WTC11 (cell line): ENCODE measurements around the gene RASL12. TPM values are rescaled to one million over a fixed set of nuclear protein-coding genes. Genes with fewer than 3 reads are reported as not detected.

Experiments
- ATAC-seq: fragments of 200-7000 bp; cut with Tn5 transposase; 2 replicates; pipeline ENCODE4 v1.10.0; 2021; ENCODE audit warnings: mild to moderate bottlenecking, moderate library complexity
- CTCF ChIA-PET: fragments of 300-600 bp; sonication (Branson Sonifier 250); formaldehyde crosslinking; loops from one replicate; lab custom pipeline; 2021; ENCODE audit warnings: antibody characterized with exemption; lab: Charles Lee
- POLR2A ChIA-PET: fragments of 350-600 bp; sonication (Branson Sonifier 250); formaldehyde crosslinking; loops from one replicate; lab custom pipeline; 2021; ENCODE audit warnings: antibody characterized with exemption; lab: Charles Lee
- DNase-seq: peaks from one replicate; pipeline ENCODE4 v3.0.0; 2021; ENCODE audit warnings: low spot score
- H3K27ac Mint-ChIP-seq: 2 replicates; pipeline ENCODE4 v1.8.0; 2021; ENCODE audit warnings: mixed read lengths
- H3K27me3 Mint-ChIP-seq: 2 replicates; pipeline ENCODE4 v1.8.0; 2021; ENCODE audit warnings: low read depth, mild to moderate bottlenecking, moderate library complexity, mixed read lengths
- H3K36me3 Mint-ChIP-seq: 2 replicates; pipeline ENCODE4 v1.8.0; 2021; ENCODE audit warnings: mixed read lengths
- H3K4me1 Mint-ChIP-seq: 2 replicates; pipeline ENCODE4 v1.8.0; 2022; ENCODE audit warnings: mixed read lengths
- H3K4me3 Mint-ChIP-seq: 2 replicates; pipeline ENCODE4 v1.8.0; 2021; ENCODE audit warnings: mild to moderate bottlenecking, moderate library complexity, mixed read lengths
- H3K9me3 Mint-ChIP-seq: 2 replicates; pipeline ENCODE4 v1.8.0; 2021; ENCODE audit warnings: mixed read lengths
- EMX1 ChIP-seq: fragments of 250-450 bp; sonication (Bioruptor Pico); IDR thresholded peaks from 2 replicates; pipeline ENCODE4 v1.8.0; 2021; ENCODE audit warnings: mild to moderate bottlenecking
- HMGA2 ChIP-seq: fragments of 250-450 bp; sonication (Bioruptor Pico); IDR thresholded peaks from 2 replicates; pipeline ENCODE4 v1.4.0; 2021; ENCODE audit warnings: mild to moderate bottlenecking, moderate library complexity
- JAZF1 ChIP-seq: fragments of 250-450 bp; sonication (Bioruptor Pico); IDR thresholded peaks from 2 replicates; pipeline ENCODE4 v1.9.0; 2021; ENCODE audit warnings: moderate library complexity, mild to moderate bottlenecking, inconsistent platforms
- JUN ChIP-seq: sonication (generic); formaldehyde crosslinking; IDR thresholded peaks from 2 replicates; pipeline ENCODE4 v1.8.0; 2023; ENCODE audit warnings: mild to moderate bottlenecking, missing genetic modification reagents
- PRRX2 ChIP-seq: fragments of 250-450 bp; sonication (Bioruptor Pico); IDR thresholded peaks from 2 replicates; pipeline ENCODE4 v1.8.0; 2021; ENCODE audit warnings: mild to moderate bottlenecking
- SMAD3 ChIP-seq: sonication (generic); formaldehyde crosslinking; IDR thresholded peaks from 2 replicates; pipeline ENCODE4 v1.8.0; 2022; ENCODE audit warnings: missing genetic modification reagents, mild to moderate bottlenecking, borderline replicate concordance
- SMAD4 ChIP-seq: sonication (generic); formaldehyde crosslinking; IDR thresholded peaks from 2 replicates; pipeline ENCODE4 v1.8.0; 2022; ENCODE audit warnings: mild to moderate bottlenecking, missing genetic modification reagents
- SOX15 ChIP-seq: fragments of 250-450 bp; sonication (Bioruptor Pico); IDR thresholded peaks from 2 replicates; pipeline ENCODE4 v1.9.0; 2021; ENCODE audit warnings: mild to moderate bottlenecking
- ZNF232 ChIP-seq: sonication (generic); formaldehyde crosslinking; IDR thresholded peaks from 2 replicates; pipeline ENCODE4 v1.8.0; 2022; ENCODE audit warnings: mild to moderate bottlenecking, missing genetic modification reagents
- ZNF396 ChIP-seq: fragments of 250-450 bp; sonication (Bioruptor Pico); IDR thresholded peaks from 2 replicates; pipeline ENCODE4 v1.8.0; 2021; ENCODE audit warnings: mild to moderate bottlenecking, moderate library complexity, borderline replicate concordance
- ZNF671 ChIP-seq: fragments of 250-450 bp; sonication (Bioruptor Pico); IDR thresholded peaks from 2 replicates; pipeline ENCODE4 v1.8.0; 2021; ENCODE audit warnings: mild to moderate bottlenecking
- total RNA-seq: library from RNA; stranded (reverse); gene quantifications from 3 replicates; pipeline ENCODE4 v1.2.3, GENCODE V29; 2021
- TF ChIP-seq, protein P1 (sequence below): fragments of 250-450 bp; sonication (Bioruptor Pico); IDR thresholded peaks from 2 replicates; pipeline ENCODE4 v1.9.0; 2021; ENCODE audit warnings: mild to moderate bottlenecking
- TF ChIP-seq, protein P2 (sequence below): fragments of 250-450 bp; sonication (Bioruptor Pico); IDR thresholded peaks from 2 replicates; pipeline ENCODE4 v2.1.2; 2022; ENCODE audit warnings: mild to moderate bottlenecking, moderate library complexity
- TF ChIP-seq, protein P3 (sequence below): fragments of 250-450 bp; sonication (Bioruptor Pico); IDR thresholded peaks from 2 replicates; pipeline ENCODE4 v1.9.0; 2021; ENCODE audit warnings: mild to moderate bottlenecking
- TF ChIP-seq, protein P4 (sequence below): sonication (generic); formaldehyde crosslinking; IDR thresholded peaks from 2 replicates; pipeline ENCODE4 v1.8.1; 2022; ENCODE audit warnings: low read depth, missing genetic modification reagents, borderline replicate concordance
- TF ChIP-seq, protein P5 (sequence below): sonication (generic); formaldehyde crosslinking; IDR thresholded peaks from 2 replicates; pipeline ENCODE4 v1.8.1; 2022; ENCODE audit warnings: low read depth, mild to moderate bottlenecking, moderate library complexity, missing genetic modification reagents, borderline replicate concordance
- TF ChIP-seq, protein P6 (sequence below): sonication (generic); formaldehyde crosslinking; IDR thresholded peaks from 2 replicates; pipeline ENCODE4 v1.8.0; 2022; ENCODE audit warnings: missing genetic modification reagents
- TF ChIP-seq, protein P7 (sequence below): sonication (generic); formaldehyde crosslinking; IDR thresholded peaks from 2 replicates; pipeline ENCODE4 v1.8.0; 2022; ENCODE audit warnings: mild to moderate bottlenecking, missing genetic modification reagents

RASL12 gene
- total RNA-seq, 1 experiment from 2014 or later, result 5.6 TPM

DNA sequence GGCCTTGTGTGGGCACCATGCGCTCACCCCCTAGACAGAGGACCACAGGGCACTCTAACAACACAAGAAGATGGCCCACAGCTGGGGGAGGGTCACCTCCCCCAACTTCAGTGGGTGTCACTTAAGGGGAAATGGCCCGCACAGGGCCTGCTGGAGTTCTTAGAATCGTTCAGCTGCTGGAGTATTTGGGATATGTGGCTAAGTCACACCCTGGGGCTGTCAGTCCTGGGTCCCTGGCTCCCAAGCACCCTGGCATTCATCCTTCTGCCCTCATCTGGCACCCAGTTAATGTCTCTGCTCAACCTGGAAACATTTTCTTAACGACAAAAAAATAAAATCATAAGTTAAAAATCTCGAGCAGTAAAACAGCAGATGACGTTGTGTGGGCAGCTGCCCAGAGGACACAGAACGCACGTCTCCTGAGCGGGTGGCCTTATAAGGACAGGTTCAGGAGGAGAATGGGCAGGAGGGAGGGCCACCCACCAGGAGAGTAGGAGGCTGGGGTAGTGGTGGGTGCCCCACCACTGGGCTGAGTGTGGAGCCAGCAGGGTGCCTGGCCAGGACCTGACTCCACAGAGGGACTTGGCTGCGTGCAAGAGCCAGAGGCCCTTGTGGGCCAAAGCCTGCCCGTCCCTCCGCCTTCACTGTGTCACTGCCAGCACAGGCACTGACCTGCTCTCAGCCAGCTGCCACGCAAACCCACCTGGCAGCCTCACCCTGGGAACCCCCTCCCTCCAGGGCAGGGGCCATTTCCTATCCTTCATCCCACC, 20.3 kb upstream of the RASL12 start:
- ATAC-seq, result no peak
- H3K27ac Mint-ChIP-seq, result no peak overlapping the region
- CTCF ChIA-PET, result interaction anchor here (1.7 to 15.1 kb wide), 6 partner anchors 11 to 97 kb away, joined by 6 to 308 read pairs (median 33); partner anchors contain the start of genes CLPX, KBTBD13 and RASL12
- H3K4me1 Mint-ChIP-seq, result peaks cover 53% of the 10 kb centered on the region
- TF ChIP-seq JUN (CRISPR knock-in tag), result no peak
- TF ChIP-seq SMAD3 (CRISPR knock-in tag), result no peak
- TF ChIP-seq, protein P1, sequence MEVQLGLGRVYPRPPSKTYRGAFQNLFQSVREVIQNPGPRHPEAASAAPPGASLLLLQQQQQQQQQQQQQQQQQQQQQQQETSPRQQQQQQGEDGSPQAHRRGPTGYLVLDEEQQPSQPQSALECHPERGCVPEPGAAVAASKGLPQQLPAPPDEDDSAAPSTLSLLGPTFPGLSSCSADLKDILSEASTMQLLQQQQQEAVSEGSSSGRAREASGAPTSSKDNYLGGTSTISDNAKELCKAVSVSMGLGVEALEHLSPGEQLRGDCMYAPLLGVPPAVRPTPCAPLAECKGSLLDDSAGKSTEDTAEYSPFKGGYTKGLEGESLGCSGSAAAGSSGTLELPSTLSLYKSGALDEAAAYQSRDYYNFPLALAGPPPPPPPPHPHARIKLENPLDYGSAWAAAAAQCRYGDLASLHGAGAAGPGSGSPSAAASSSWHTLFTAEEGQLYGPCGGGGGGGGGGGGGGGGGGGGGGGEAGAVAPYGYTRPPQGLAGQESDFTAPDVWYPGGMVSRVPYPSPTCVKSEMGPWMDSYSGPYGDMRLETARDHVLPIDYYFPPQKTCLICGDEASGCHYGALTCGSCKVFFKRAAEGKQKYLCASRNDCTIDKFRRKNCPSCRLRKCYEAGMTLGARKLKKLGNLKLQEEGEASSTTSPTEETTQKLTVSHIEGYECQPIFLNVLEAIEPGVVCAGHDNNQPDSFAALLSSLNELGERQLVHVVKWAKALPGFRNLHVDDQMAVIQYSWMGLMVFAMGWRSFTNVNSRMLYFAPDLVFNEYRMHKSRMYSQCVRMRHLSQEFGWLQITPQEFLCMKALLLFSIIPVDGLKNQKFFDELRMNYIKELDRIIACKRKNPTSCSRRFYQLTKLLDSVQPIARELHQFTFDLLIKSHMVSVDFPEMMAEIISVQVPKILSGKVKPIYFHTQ (CRISPR knock-in tag), result no peak
- TF ChIP-seq, all 79 proteins: peak for 0
- DNase-seq, result no peak
- Mint-ChIP-seq H3K9me3 (no peaks in the 10 kb centered on the region), H3K4me3 (no peak overlapping the region), H3K27me3 (peaks cover 10% of the 10 kb centered on the region), H3K36me3 (no peaks in the 10 kb centered on the region)
- POLR2A ChIA-PET, result interaction anchor here (1.0 kb wide), 1 partner anchor 14 kb away, joined by 4 read pairs; no protein-coding TSS in a partner anchor

DNA sequence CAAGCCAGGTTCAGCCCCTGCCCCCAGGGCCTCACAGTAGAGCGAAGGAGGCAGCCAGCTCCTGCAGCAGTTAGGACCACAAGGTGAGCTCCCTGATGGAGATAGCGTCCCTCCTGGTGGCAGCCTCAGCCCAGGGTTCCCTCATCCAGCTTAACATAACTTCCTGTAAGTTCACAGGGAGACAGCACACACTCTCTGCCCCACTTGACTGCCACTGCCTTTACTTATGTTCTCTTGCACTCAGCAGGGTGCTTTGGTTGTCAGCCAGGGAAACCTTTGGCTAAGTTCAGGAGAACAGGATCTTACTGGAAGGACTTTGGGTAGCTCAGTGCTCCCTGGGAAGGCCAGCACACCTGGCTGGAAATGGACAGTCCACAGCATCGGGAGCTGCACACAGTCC, 19.6 kb upstream of the RASL12 start:
- ChIA-PET CTCF (interaction anchor here (0.7 to 15.1 kb wide), 18 partner anchors 10 to 858 kb away, joined by 3 to 308 read pairs (median 6); partner anchors contain the start of genes CLPX, KBTBD13 and RASL12), POLR2A (interaction anchor here (1.0 kb wide), 1 partner anchor 15 kb away, joined by 4 read pairs; no protein-coding TSS in a partner anchor)
- Mint-ChIP-seq H3K4me3 (no peak overlapping the region), H3K9me3 (no peaks in the 10 kb centered on the region), H3K4me1 (peaks cover 60% of the 10 kb centered on the region), H3K36me3 (no peaks in the 10 kb centered on the region), H3K27me3 (peaks cover 10% of the 10 kb centered on the region), H3K27ac (peak overlapping the region; percentile 44; the same call in 1 of the 2 replicates)
- TF ChIP-seq, protein P2, sequence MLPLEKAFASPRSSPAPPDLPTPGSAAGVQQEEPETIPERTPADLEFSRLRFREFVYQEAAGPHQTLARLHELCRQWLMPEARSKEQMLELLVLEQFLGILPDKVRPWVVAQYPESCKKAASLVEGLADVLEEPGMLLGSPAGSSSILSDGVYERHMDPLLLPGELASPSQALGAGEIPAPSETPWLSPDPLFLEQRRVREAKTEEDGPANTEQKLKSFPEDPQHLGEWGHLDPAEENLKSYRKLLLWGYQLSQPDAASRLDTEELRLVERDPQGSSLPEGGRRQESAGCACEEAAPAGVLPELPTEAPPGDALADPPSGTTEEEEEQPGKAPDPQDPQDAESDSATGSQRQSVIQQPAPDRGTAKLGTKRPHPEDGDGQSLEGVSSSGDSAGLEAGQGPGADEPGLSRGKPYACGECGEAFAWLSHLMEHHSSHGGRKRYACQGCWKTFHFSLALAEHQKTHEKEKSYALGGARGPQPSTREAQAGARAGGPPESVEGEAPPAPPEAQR (CRISPR knock-in tag), result no peak
- TF ChIP-seq, protein P3, sequence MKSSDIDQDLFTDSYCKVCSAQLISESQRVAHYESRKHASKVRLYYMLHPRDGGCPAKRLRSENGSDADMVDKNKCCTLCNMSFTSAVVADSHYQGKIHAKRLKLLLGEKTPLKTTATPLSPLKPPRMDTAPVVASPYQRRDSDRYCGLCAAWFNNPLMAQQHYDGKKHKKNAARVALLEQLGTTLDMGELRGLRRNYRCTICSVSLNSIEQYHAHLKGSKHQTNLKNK (CRISPR knock-in tag), result no peak
- TF ChIP-seq, protein P4, sequence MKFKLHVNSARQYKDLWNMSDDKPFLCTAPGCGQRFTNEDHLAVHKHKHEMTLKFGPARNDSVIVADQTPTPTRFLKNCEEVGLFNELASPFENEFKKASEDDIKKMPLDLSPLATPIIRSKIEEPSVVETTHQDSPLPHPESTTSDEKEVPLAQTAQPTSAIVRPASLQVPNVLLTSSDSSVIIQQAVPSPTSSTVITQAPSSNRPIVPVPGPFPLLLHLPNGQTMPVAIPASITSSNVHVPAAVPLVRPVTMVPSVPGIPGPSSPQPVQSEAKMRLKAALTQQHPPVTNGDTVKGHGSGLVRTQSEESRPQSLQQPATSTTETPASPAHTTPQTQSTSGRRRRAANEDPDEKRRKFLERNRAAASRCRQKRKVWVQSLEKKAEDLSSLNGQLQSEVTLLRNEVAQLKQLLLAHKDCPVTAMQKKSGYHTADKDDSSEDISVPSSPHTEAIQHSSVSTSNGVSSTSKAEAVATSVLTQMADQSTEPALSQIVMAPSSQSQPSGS, result no peak
- TF ChIP-seq JAZF1 (CRISPR knock-in tag), result no peak
- TF ChIP-seq, protein P5, sequence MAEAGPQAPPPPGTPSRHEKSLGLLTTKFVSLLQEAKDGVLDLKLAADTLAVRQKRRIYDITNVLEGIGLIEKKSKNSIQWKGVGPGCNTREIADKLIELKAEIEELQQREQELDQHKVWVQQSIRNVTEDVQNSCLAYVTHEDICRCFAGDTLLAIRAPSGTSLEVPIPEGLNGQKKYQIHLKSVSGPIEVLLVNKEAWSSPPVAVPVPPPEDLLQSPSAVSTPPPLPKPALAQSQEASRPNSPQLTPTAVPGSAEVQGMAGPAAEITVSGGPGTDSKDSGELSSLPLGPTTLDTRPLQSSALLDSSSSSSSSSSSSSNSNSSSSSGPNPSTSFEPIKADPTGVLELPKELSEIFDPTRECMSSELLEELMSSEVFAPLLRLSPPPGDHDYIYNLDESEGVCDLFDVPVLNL (CRISPR knock-in tag), result no peak
- no peak for TF ChIP-seq EMX1 (CRISPR knock-in tag)
- no peak for TF ChIP-seq SMAD3 (CRISPR knock-in tag)
- no peak for TF ChIP-seq PRRX2 (CRISPR knock-in tag)
- TF ChIP-seq SMAD4 (CRISPR knock-in tag), result no peak
- TF ChIP-seq ZNF232 (CRISPR knock-in tag), result no peak
- TF ChIP-seq, protein P6, sequence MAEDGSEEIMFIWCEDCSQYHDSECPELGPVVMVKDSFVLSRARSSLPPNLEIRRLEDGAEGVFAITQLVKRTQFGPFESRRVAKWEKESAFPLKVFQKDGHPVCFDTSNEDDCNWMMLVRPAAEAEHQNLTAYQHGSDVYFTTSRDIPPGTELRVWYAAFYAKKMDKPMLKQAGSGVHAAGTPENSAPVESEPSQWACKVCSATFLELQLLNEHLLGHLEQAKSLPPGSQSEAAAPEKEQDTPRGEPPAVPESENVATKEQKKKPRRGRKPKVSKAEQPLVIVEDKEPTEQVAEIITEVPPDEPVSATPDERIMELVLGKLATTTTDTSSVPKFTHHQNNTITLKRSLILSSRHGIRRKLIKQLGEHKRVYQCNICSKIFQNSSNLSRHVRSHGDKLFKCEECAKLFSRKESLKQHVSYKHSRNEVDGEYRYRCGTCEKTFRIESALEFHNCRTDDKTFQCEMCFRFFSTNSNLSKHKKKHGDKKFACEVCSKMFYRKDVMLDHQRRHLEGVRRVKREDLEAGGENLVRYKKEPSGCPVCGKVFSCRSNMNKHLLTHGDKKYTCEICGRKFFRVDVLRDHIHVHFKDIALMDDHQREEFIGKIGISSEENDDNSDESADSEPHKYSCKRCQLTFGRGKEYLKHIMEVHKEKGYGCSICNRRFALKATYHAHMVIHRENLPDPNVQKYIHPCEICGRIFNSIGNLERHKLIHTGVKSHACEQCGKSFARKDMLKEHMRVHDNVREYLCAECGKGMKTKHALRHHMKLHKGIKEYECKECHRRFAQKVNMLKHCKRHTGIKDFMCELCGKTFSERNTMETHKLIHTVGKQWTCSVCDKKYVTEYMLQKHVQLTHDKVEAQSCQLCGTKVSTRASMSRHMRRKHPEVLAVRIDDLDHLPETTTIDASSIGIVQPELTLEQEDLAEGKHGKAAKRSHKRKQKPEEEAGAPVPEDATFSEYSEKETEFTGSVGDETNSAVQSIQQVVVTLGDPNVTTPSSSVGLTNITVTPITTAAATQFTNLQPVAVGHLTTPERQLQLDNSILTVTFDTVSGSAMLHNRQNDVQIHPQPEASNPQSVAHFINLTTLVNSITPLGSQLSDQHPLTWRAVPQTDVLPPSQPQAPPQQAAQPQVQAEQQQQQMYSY (CRISPR knock-in tag), result no peak
- TF ChIP-seq SOX15 (CRISPR knock-in tag), result no peak
- TF ChIP-seq ZNF396 (CRISPR knock-in tag), result no peak
- no peak for TF ChIP-seq ZNF671 (CRISPR knock-in tag)
- TF ChIP-seq, protein P7, sequence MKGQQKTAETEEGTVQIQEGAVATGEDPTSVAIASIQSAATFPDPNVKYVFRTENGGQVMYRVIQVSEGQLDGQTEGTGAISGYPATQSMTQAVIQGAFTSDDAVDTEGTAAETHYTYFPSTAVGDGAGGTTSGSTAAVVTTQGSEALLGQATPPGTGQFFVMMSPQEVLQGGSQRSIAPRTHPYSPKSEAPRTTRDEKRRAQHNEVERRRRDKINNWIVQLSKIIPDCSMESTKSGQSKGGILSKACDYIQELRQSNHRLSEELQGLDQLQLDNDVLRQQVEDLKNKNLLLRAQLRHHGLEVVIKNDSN (CRISPR knock-in tag), result no peak
- TF ChIP-seq, protein P1 (CRISPR knock-in tag), result no peak
- no peak for TF ChIP-seq HMGA2
- ATAC-seq (no peak), DNase-seq (no peak)
